Neuronal stem cell (in vitro differentiated cells): Measurements from ENCODE around the gene ZNF397.

Experiments
- DNase-seq: peaks from one replicate; pipeline ENCODE4 v3.0.0-alpha.2; 2013; ENCODE audit warnings: low spot score
- H2AFZ ChIP-seq: one replicate; pipeline ENCODE4 v1.6.1; 2013; ENCODE audit warnings: mild to moderate bottlenecking, low read length, inconsistent platforms
- H2AK5ac ChIP-seq: 2 replicates; pipeline ENCODE4 v1.6.1; 2013; ENCODE audit warnings: low read depth, mild to moderate bottlenecking, inconsistent platforms, low read length, moderate library complexity, mixed read lengths
- H2BK120ac ChIP-seq: 2 replicates; pipeline ENCODE4 v1.6.1; 2013; ENCODE audit warnings: low read depth, mild to moderate bottlenecking, inconsistent platforms, low read length, moderate library complexity, mixed read lengths
- H2BK12ac ChIP-seq: one replicate; pipeline ENCODE4 v1.6.1; 2013; ENCODE audit warnings: low read length, inconsistent platforms
- H2BK15ac ChIP-seq: 2 replicates; pipeline ENCODE4 v1.6.1; 2013; ENCODE audit warnings: mild to moderate bottlenecking, low read length, inconsistent platforms, mixed read lengths
- H2BK5ac ChIP-seq: one replicate; pipeline ENCODE4 v1.6.1; 2013; ENCODE audit warnings: inconsistent platforms, mild to moderate bottlenecking, low read length, moderate library complexity
- H3K14ac ChIP-seq: one replicate; pipeline ENCODE4 v1.6.1; 2013; ENCODE audit warnings: low read length, inconsistent platforms
- H3K18ac ChIP-seq: 2 replicates; pipeline ENCODE4 v1.6.1; 2013; ENCODE audit warnings: low read length, inconsistent platforms
- H3K23ac ChIP-seq: 2 replicates; pipeline ENCODE4 v1.6.1; 2013; ENCODE audit warnings: low read depth, mild to moderate bottlenecking, mixed read lengths, low read length, inconsistent platforms; ENCODE audit not compliant: poor library complexity
- H3K27ac ChIP-seq: replicated peaks from 3 replicates; pipeline ENCODE4 v1.5.1; 2013; ENCODE audit warnings: low read length, inconsistent platforms
- H3K27me3 ChIP-seq, 3 experiments: 2 replicates each; pipeline ENCODE4 v1.6.1; 2013; ENCODE audit warnings: low read length in 3 of 3, mild to moderate bottlenecking in 2 of 3, inconsistent platforms in 1 of 3, low read depth in 1 of 3, mixed read lengths in 1 of 3, moderate library complexity in 1 of 3; ENCODE audit not compliant: control insufficient read depth in 3 of 3, insufficient read depth in 3 of 3
- H3K36me3 ChIP-seq, 2 donors: replicated peaks in 1 of 2; 2 replicates each; pipeline ENCODE4 v1.6.1; 2013; ENCODE audit warnings: low read length in 2 of 2; ENCODE audit not compliant: control insufficient read depth in 2 of 2, insufficient read depth in 2 of 2
- H3K4ac ChIP-seq: 2 replicates; pipeline ENCODE4 v1.6.1; 2013; ENCODE audit warnings: inconsistent platforms, mild to moderate bottlenecking, low read length, moderate library complexity
- H3K4me1 ChIP-seq, 2 donors: 1 replicate in 1 of 2; 2 replicates in 1 of 2; pipeline ENCODE4 v1.6.1; 2013; ENCODE audit warnings: low read length in 2 of 2, low read depth in 1 of 2; ENCODE audit not compliant: control insufficient read depth in 2 of 2, insufficient read depth in 1 of 2
- H3K4me2 ChIP-seq: one replicate; pipeline ENCODE4 v1.6.1; 2013; ENCODE audit warnings: mild to moderate bottlenecking, low read length, inconsistent platforms; ENCODE audit not compliant: insufficient read depth, poor library complexity, severe bottlenecking
- H3K4me3 ChIP-seq, 2 donors: 2 replicates each; pipeline ENCODE4 v1.5.1; 2013; ENCODE audit warnings: low read length in 2 of 2, mild to moderate bottlenecking in 2 of 2, inconsistent platforms in 1 of 2, moderate library complexity in 1 of 2
- H3K79me1 ChIP-seq: one replicate; pipeline ENCODE4 v1.6.1; 2013; ENCODE audit warnings: low read depth, mild to moderate bottlenecking, inconsistent platforms, low read length, moderate library complexity
- H3K9ac ChIP-seq: one replicate; pipeline ENCODE4 v1.6.1; 2013; ENCODE audit warnings: mild to moderate bottlenecking, low read depth, low read length, inconsistent platforms; ENCODE audit not compliant: poor library complexity
- H3K9me3 ChIP-seq, 2 donors: replicated peaks in 1 of 2; 2 replicates each; pipeline versions ENCODE3 to v1.6.1; 2013; ENCODE audit warnings: low read length in 2 of 2, mild to moderate bottlenecking in 2 of 2, inconsistent platforms in 1 of 2, low read depth in 1 of 2, mixed read lengths in 1 of 2, moderate library complexity in 1 of 2; ENCODE audit not compliant: control insufficient read depth in 2 of 2, insufficient read depth in 1 of 2
- H4K8ac ChIP-seq: one replicate; pipeline ENCODE4 v1.6.1; 2013; ENCODE audit warnings: low read depth, mild to moderate bottlenecking, inconsistent platforms, low read length, moderate library complexity
- H4K91ac ChIP-seq: one replicate; pipeline ENCODE4 v1.6.1; 2013; ENCODE audit warnings: low read length, low read depth, mild to moderate bottlenecking, inconsistent platforms; ENCODE audit not compliant: poor library complexity
- WGBS, 2 donors: extraction: QIAGEN DNeasy Blood & Tissue Kit; methylation state at CpG; one replicate each; pipeline ENCODE4 v1.1.7; 2013; ENCODE audit warnings: missing lambda C conversion rate in 2 of 2, mixed read lengths in 1 of 2; ENCODE audit not compliant: insufficient read length in 2 of 2, insufficient replicate concordance in 1 of 2; ENCODE audit errors: extremely low coverage in 2 of 2; 5-methylcytosine and 5-hydroxymethylcytosine counted together

ZNF397 gene

GRCh38 chr18:35296060-35296459 is 55.2 kb downstream of the ZNF397 start:
- H2AK5ac ChIP-seq: no peak overlapping the region
- H3K18ac ChIP-seq: no peak overlapping the region
- no peak overlapping the region for H2AFZ ChIP-seq
- no peak overlapping the region for H4K91ac ChIP-seq
- H3K14ac ChIP-seq: no peak overlapping the region
- no peak overlapping the region for H4K8ac ChIP-seq
- peaks cover 15 to 88% of the 10 kb centered on the region in 2 donors for H3K36me3 ChIP-seq
- H2BK12ac ChIP-seq: no peak overlapping the region
- no peak overlapping the region for H3K4me2 ChIP-seq
- no peak overlapping the region for H2BK5ac ChIP-seq
- no peak overlapping the region for H3K23ac ChIP-seq
- no peak overlapping the region for H2BK15ac ChIP-seq
- peaks cover under 1% of the 10 kb centered on the region in 2 donors for H3K4me1 ChIP-seq
- DNase-seq: no peak
- no peak overlapping the region for H3K27ac ChIP-seq
- no peaks in the 10 kb centered on the region for H3K27me3 ChIP-seq
- H3K79me1 ChIP-seq: no peaks in the 10 kb centered on the region
- H2BK120ac ChIP-seq: no peak overlapping the region
- WGBS, 2 donors: no CpG with 5 or more reads among the region's 2 CpGs
- H3K9ac ChIP-seq: no peak overlapping the region
- H3K9me3 ChIP-seq: peaks cover 8 to 60% of the 10 kb centered on the region in 2 donors
- no peak overlapping the region for H3K4me3 ChIP-seq
- H3K4ac ChIP-seq: no peak overlapping the region

GRCh38 chr18:35303610-35304009 is 62.8 kb downstream of the ZNF397 start:
- H2BK12ac ChIP-seq: no peak overlapping the region
- peaks cover 21 to 66% of the 10 kb centered on the region in 2 donors for H3K36me3 ChIP-seq
- H3K27ac ChIP-seq: no peak overlapping the region
- H3K9me3 ChIP-seq: peaks cover 17 to 96% of the 10 kb centered on the region in 2 donors
- H3K9ac ChIP-seq: no peak overlapping the region
- H3K14ac ChIP-seq: no peak overlapping the region
- no peak overlapping the region for H4K8ac ChIP-seq
- no peak overlapping the region for H3K4me3 ChIP-seq
- no peak overlapping the region for H2AK5ac ChIP-seq
- no peak overlapping the region for H2BK5ac ChIP-seq
- H3K4ac ChIP-seq: no peak overlapping the region
- no peak overlapping the region for H3K18ac ChIP-seq
- H3K23ac ChIP-seq: no peak overlapping the region
- no peaks in the 10 kb centered on the region for H3K4me1 ChIP-seq
- H2BK120ac ChIP-seq: no peak overlapping the region
- no peak overlapping the region for H2AFZ ChIP-seq
- peaks cover 1% of the 10 kb centered on the region for H3K79me1 ChIP-seq
- no CpG with 5 or more reads among the region's 4 CpGs for WGBS, 2 donors
- no peak overlapping the region for H2BK15ac ChIP-seq
- no peak overlapping the region for H3K4me2 ChIP-seq
- no peak for DNase-seq
- H4K91ac ChIP-seq: no peak overlapping the region
- H3K27me3 ChIP-seq: no peaks in the 10 kb centered on the region

- Histone ChIP-seq H2BK5ac (no peak overlapping the region), H4K8ac (no peak overlapping the region), H3K79me1 (peaks cover 1% of the 10 kb centered on the region), H2BK120ac (no peak overlapping the region), H3K4me1 (no peaks in the 10 kb centered on the region), H3K9ac (no peak overlapping the region), H3K9me3 (peaks cover 19 to 85% of the 10 kb centered on the region in 2 donors), H3K4ac (no peak overlapping the region), H3K18ac (no peak overlapping the region), H3K27me3 (no peaks in the 10 kb centered on the region), H2BK15ac (no peak overlapping the region), H3K36me3 (peaks cover 18 to 47% of the 10 kb centered on the region in 2 donors), H3K4me3 (no peak overlapping the region), H3K23ac (no peak overlapping the region), H4K91ac (no peak overlapping the region), H2AK5ac (no peak overlapping the region), H3K4me2 (no peak overlapping the region), H2BK12ac (no peak overlapping the region), H3K14ac (no peak overlapping the region), H3K27ac (no peak overlapping the region), H2AFZ (no peak overlapping the region)
- no CpG with 5 or more reads among the region's 5 CpGs for WGBS, 2 donors
- DNase-seq: no peak
These were observed 65.9 kb downstream of the ZNF397 start for GRCh38 chr18:35306588-35307250.
